ENCODE results near the gene RBM3. TPM values are rescaled to one million over a fixed set of nuclear protein-coding genes. Genes with fewer than 3 reads are reported as not detected.
"Not testable (repeated sequence)": the region's sequence is repeated elsewhere in the genome, so short reads cannot be mapped to it uniquely, and the experiment has no call there.

The RBM3 gene
- total and polyA plus RNA-seq, 2 donors = 198 to 205 TPM

DNA sequence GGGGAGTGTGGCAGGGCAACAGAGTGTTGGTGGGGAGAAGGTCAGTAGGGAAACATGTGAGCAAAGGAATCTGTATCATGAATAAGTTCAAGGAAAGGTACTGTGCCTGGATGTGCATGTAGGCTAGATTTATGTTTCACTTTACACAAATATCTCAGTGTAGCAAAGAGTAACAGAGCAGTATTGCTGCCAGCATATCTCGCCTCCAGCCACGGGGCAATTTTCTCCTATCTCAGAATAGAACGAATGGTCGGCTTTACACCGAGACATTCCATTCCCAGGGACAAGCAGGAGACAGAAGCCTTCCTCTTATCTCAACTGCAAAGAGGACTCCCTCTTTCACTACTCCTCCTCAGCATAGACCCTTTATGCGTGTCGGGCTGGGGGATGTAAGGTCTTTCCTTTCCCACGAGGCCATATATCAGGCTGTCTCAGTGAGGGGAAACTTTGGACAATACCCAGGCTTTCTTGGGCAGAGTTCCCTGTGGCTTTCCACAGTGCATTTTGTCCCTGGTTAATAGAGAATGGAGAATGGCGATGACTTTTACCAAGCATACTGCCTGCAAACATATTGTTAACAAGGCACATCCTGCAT, 18.5 kb upstream of the RBM3 start:
- H3K36me3 ChIP-seq (ENCODE audit: insufficient read depth); H3K4me1 ChIP-seq (ENCODE audit: insufficient read depth); H3K4me3 ChIP-seq (ENCODE audit: low read depth, low read length); DNase-seq (ENCODE audit: extremely low spot score); H3K27ac ChIP-seq (ENCODE audit: low read depth): not testable (repeated sequence)
- 71% methylated on average over 9 of the region's 9 CpGs for WGBS

- DNase-seq (ENCODE audit: extremely low spot score) = no peak
- Histone ChIP-seq H3K4me1 (ENCODE audit: insufficient read depth) (no peaks in the 10 kb centered on the region), H3K36me3 (ENCODE audit: insufficient read depth) (no peaks in the 10 kb centered on the region), H3K27ac (ENCODE audit: low read depth) (no peak overlapping the region), H3K4me3 (ENCODE audit: low read depth, low read length) (no peak overlapping the region)
- 78% methylated on average over 4 of the region's 4 CpGs for WGBS
These were observed 16.0 kb upstream of the RBM3 start for GRCh38 chrX:48558271-48558670.

DNA sequence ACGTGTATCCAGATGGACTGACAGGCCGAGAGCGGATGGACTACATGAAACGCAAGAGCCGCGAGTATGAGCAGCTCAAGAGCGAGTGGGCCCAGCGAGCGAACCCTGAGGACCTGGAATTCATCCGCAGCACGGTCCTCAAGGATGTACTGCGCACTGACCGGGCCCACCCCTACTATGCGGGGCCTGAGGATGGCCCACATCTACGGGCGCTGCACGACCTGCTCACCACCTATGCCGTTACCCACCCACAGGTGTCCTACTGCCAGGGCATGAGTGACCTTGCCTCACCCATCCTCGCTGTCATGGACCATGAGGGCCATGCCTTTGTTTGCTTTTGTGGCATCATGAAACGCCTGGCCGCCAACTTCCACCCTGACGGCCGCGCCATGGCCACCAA, 14.6 kb upstream of the RBM3 start:
- Histone ChIP-seq H3K4me3 (ENCODE audit: low read depth, low read length) (no peak overlapping the region), H3K36me3 (ENCODE audit: insufficient read depth) (no peaks in the 10 kb centered on the region), H3K27ac (ENCODE audit: low read depth) (no peak overlapping the region), H3K4me1 (ENCODE audit: insufficient read depth) (no peaks in the 10 kb centered on the region)
- 97% methylated on average over 24 of the region's 24 CpGs for WGBS
- DNase-seq (ENCODE audit: extremely low spot score) = no peak

DNA sequence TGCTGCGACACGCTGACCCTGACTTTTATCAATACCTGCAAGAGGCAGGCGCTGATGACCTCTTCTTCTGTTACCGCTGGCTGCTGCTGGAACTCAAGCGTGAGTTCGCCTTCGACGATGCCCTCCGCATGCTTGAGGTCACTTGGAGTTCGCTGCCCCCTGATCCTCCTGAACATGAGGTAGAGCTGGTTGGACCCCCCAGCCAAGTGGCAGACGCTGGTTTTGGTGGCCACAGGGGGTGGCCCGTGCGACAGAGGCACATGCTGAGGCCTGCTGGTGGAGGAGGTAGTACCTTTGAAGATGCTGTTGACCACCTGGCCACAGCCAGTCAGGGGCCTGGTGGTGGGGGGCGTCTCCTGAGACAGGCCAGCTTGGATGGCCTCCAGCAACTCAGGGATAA, 14.2 kb upstream of the RBM3 start:
- H3K27ac ChIP-seq (ENCODE audit: low read depth) = no peak overlapping the region
- H3K4me3 ChIP-seq (ENCODE audit: low read depth, low read length) = no peak overlapping the region
- 97% methylated on average over 14 of the region's 14 CpGs for WGBS
- no peak for DNase-seq (ENCODE audit: extremely low spot score)
- H3K4me1 ChIP-seq (ENCODE audit: insufficient read depth) = no peaks in the 10 kb centered on the region
- no peaks in the 10 kb centered on the region for H3K36me3 ChIP-seq (ENCODE audit: insufficient read depth)

- H3K27ac ChIP-seq (ENCODE audit: low read depth) = no peak overlapping the region
- no peaks in the 10 kb centered on the region for H3K36me3 ChIP-seq (ENCODE audit: insufficient read depth)
- no peak overlapping the region for H3K4me3 ChIP-seq (ENCODE audit: low read depth, low read length)
- DNase-seq (ENCODE audit: extremely low spot score) = no peak
- WGBS = 95% methylated on average over 12 of the region's 12 CpGs
- no peaks in the 10 kb centered on the region for H3K4me1 ChIP-seq (ENCODE audit: insufficient read depth)
These were observed 13.6 kb upstream of the RBM3 start for GRCh38 chrX:48560681-48561080.

DNA sequence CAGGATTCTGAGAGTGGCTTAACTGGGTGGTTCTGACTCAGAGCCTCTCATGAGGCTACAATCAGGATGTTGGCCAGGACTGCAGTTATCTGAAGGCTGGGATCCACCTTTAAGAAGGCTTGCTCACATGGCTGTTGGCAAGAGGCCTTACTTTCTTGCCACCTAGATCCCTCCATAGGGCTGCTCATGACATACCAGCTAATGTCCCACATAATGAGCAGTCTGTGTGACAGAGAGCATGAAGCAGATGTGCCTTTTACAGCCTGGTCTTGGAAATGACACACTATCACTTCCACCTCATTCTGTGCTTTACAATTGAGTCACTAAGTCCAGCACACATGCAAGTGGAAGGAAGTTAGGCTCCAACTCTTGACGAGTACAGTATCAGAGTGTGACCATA, 4.3 kb upstream of the RBM3 start:
- H3K27ac ChIP-seq (ENCODE audit: low read depth) = no peak overlapping the region
- no peaks in the 10 kb centered on the region for H3K4me1 ChIP-seq (ENCODE audit: insufficient read depth)
- no peak overlapping the region for H3K4me3 ChIP-seq (ENCODE audit: low read depth, low read length)
- H3K36me3 ChIP-seq (ENCODE audit: insufficient read depth) = no peaks in the 10 kb centered on the region
- WGBS = 66% methylated on average over 1 of the region's 1 CpG
- DNase-seq (ENCODE audit: extremely low spot score) = no peak

DNA sequence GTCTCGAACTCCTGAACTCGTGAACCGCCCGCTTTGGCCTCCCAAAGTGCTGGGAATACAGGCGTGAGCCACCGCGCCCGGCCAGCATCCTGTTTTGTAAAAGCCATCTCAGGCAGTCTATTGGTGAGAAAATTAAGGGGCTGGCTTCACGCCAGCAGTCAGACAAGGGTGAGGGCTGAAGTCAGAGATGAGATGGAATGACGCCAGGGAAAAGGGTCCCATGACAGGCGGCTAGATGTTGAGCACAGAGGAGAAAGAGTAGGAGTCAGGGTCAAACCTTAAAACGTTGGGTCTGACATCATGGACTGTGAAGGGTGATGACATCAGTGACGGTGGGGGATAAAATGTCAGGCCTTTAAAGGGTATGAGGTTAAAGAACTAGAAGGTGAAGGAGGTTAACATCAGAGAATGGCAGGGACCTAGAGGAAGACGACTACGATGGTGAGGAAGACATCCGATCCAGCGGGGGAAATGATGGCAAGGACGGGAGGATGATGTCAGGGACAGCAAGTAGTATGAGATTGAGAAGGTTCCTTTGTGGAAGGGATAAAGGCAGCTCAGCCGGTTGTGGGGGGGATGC, 504 bp upstream of the RBM3 start:
- peaks cover 6% of the 10 kb centered on the region for H3K36me3 ChIP-seq (ENCODE audit: insufficient read depth)
- peak overlapping the region; percentile 80 for H3K27ac ChIP-seq (ENCODE audit: low read depth)
- WGBS = 38% methylated on average over 19 of the region's 19 CpGs
- peak overlapping the region; percentile 15 for H3K4me3 ChIP-seq (ENCODE audit: low read depth, low read length)
- H3K4me1 ChIP-seq (ENCODE audit: insufficient read depth) = no peaks in the 10 kb centered on the region
- DNase-seq (ENCODE audit: extremely low spot score) = no peak

DNA sequence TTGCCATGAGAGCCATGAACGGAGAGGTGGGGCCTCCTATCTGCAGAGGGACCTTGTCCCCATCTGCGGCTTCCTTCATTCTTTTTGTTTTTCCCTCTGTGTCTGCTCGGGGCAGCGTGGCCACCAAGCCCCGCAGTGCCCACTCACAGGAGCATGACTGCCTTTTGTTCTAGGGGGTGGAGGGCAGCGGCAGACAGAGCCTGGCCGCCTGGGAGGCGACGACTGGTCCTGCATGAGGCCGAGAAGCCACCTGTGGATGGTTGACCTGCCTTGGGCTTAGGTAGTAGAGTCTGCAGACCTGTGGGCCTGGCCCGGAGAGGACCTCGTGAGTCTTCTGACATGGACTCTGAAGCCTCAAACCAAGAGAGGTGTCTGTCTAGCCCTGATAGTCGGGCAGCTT, 1.4 kb downstream of the RBM3 start:
- H3K4me1 ChIP-seq (ENCODE audit: insufficient read depth) = no peaks in the 10 kb centered on the region
- no peak for DNase-seq (ENCODE audit: extremely low spot score)
- peaks cover 6% of the 10 kb centered on the region for H3K36me3 ChIP-seq (ENCODE audit: insufficient read depth)
- no peak overlapping the region for H3K4me3 ChIP-seq (ENCODE audit: low read depth, low read length)
- 81% methylated on average over 13 of the region's 13 CpGs for WGBS
- H3K27ac ChIP-seq (ENCODE audit: low read depth) = no peak overlapping the region

DNA sequence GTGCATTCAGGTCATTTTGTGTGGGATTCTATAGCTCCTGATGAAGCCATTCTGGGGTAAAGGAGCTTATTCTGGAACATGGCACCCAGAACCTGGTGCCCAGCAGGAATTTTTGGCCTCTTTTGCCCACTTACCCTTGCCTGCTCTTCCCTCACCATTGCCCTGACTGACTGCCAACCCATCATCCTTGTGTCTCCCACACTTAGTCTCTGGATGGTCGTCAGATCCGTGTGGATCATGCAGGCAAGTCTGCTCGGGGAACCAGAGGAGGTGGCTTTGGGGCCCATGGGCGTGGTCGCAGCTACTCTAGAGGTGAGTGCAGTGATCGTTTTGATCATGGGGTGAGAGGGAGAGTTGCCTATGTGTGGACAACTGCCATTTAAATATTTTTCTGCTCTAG, 1.8 kb downstream of the RBM3 start:
- H3K27ac ChIP-seq (ENCODE audit: low read depth) = no peak overlapping the region
- no peaks in the 10 kb centered on the region for H3K4me1 ChIP-seq (ENCODE audit: insufficient read depth)
- 64% methylated on average over 6 of the region's 6 CpGs for WGBS
- no peak overlapping the region for H3K4me3 ChIP-seq (ENCODE audit: low read depth, low read length)
- H3K36me3 ChIP-seq (ENCODE audit: insufficient read depth) = peaks cover 6% of the 10 kb centered on the region
- DNase-seq (ENCODE audit: extremely low spot score) = no peak

- no peaks in the 10 kb centered on the region for H3K4me1 ChIP-seq (ENCODE audit: insufficient read depth)
- DNase-seq (ENCODE audit: extremely low spot score) = no peak
- H3K36me3 ChIP-seq (ENCODE audit: insufficient read depth) = peaks cover 6% of the 10 kb centered on the region
- H3K27ac ChIP-seq (ENCODE audit: low read depth) = no peak overlapping the region
- H3K4me3 ChIP-seq (ENCODE audit: low read depth, low read length) = no peak overlapping the region
- 48% methylated on average over 2 of the region's 2 CpGs for WGBS
These were observed 4.4 kb downstream of the RBM3 start for GRCh38 chrX:48578661-48579128.

GRCh38 chrX:48579259-48579658, 5.0 kb downstream of the RBM3 start:
- H3K4me1 ChIP-seq (ENCODE audit: insufficient read depth) = no peaks in the 10 kb centered on the region
- DNase-seq (ENCODE audit: extremely low spot score) = no peak
- no peak overlapping the region for H3K4me3 ChIP-seq (ENCODE audit: low read depth, low read length)
- H3K36me3 ChIP-seq (ENCODE audit: insufficient read depth) = peaks cover 6% of the 10 kb centered on the region
- H3K27ac ChIP-seq (ENCODE audit: low read depth) = no peak overlapping the region
- WGBS = 82% methylated on average over 3 of the region's 3 CpGs

GRCh38 chrX:48580662-48581061, 6.4 kb downstream of the RBM3 start:
- WGBS = 70% methylated on average over 1 of the region's 1 CpG
- H3K36me3 ChIP-seq (ENCODE audit: insufficient read depth) = peaks cover 4% of the 10 kb centered on the region
- H3K4me1 ChIP-seq (ENCODE audit: insufficient read depth) = no peaks in the 10 kb centered on the region
- no peak overlapping the region for H3K27ac ChIP-seq (ENCODE audit: low read depth)
- DNase-seq (ENCODE audit: extremely low spot score) = no peak
- no peak overlapping the region for H3K4me3 ChIP-seq (ENCODE audit: low read depth, low read length)

- no peak overlapping the region for H3K4me3 ChIP-seq (ENCODE audit: low read depth, low read length)
- H3K4me1 ChIP-seq (ENCODE audit: insufficient read depth) = no peaks in the 10 kb centered on the region
- DNase-seq (ENCODE audit: extremely low spot score) = no peak
- H3K36me3 ChIP-seq (ENCODE audit: insufficient read depth) = no peaks in the 10 kb centered on the region
- no peak overlapping the region for H3K27ac ChIP-seq (ENCODE audit: low read depth)
- 50% methylated on average over 2 of the region's 2 CpGs for WGBS
These were observed 10.4 kb downstream of the RBM3 start for GRCh38 chrX:48584698-48585097.

DNA sequence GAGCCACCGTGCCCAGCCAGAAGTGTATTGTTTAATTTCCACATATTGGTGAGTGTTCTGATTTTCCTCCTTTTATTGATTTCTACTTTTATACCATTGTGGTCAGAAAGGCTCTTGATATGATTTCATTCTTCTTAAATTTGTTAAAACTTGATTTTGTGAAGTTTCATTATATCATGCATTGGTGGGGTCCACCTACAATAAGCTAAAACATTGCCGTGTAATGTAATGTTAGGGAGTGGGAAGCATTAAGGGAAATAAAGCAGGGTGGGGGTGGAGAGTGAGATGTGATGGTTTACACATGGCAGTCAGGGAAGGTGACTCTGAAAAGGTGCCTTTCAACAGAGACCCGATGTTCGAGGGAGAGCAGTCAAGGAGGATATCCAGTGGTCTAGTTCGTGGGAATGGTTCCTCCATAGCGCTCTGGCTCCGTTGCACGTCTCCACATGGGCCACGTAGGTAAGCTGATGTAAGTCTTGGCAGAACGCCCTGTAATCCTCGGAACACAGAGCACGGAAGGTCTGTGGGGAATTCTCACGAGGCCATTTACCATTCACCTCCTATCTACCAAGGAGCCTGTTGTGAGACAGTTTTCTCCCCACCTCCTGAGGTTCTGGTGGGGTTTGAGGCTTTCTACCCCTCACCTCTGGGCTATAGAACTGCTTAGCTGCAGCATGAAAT, 15.3 kb downstream of the RBM3 start:
- Histone ChIP-seq H3K4me1 (ENCODE audit: insufficient read depth) (no peaks in the 10 kb centered on the region), H3K4me3 (ENCODE audit: low read depth, low read length) (no peak overlapping the region), H3K27ac (ENCODE audit: low read depth) (no peak overlapping the region), H3K36me3 (ENCODE audit: insufficient read depth) (no peaks in the 10 kb centered on the region)
- WGBS = 43% methylated on average over 13 of the region's 13 CpGs
- no peak for DNase-seq (ENCODE audit: extremely low spot score)

All from urinary bladder (tissue), 4 donors.